ENCODE results near the gene CFL2.

The CFL2 gene

DNA sequence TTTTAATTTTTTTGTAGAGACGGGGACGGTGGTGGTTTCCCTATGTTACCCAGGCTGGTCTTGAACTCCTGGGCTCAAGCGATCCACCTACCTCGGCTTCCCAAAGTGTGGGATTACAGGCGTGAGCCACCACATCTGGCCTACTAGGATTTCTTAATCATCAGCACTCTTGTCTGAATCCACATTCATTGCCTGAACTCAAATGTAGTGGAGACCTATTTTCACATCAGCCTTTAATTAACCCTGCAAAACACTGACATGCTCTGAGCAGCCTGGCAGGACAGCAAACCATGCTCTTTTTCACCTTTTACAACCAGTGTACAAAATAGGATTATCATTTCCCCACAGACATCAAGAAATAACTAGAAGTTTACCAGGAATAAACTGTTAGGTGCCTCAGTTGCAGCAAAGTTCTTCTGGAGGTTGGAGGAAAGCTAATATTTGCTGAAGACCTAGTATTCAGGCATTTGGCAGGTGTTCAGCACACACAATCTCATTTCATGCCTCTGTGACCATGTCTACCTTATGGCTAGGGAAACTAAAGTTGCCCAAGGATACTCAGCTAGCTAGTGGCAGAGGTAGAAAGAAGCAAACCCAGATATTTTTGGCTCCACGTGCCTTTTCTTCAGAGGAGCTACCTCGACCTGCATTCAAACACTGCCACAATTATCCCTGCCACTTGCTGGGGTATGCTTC lies 37.7 kb downstream of the CFL2 start:
- no peak for DNase-seq (ENCODE audit: low read depth)

- DNase-seq (ENCODE audit: low read depth), result no peak
These were observed 40.7 kb downstream of the CFL2 start for GRCh38 chr14:34673702-34674101.

GRCh38 chr14:34671716-34672115 lies 42.7 kb downstream of the CFL2 start:
- no peak for DNase-seq (ENCODE audit: low read depth)

GRCh38 chr14:34668111-34668510 lies 46.3 kb downstream of the CFL2 start:
- DNase-seq (ENCODE audit: low read depth), result no peak

DNA sequence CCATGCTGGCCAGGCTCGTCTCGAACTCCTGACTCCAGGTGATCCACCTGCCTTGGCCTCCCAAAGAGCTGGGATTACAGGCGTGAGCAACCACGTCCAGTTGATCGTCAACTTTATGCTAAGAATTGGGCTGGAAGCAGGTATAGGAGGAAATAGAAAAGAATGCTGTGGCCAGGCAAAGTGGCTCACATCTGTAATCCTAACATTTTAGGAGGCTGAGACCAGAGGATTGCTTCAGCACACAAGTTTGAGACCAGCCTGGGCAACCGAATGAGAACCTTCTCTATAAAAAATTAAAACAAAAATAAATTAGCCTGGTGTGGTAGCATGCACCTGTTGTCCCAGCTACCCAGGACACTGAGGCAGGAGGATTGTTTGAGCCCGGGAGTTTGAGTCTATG lies 47.4 kb downstream of the CFL2 start:
- DNase-seq (ENCODE audit: low read depth), result no peak

DNA sequence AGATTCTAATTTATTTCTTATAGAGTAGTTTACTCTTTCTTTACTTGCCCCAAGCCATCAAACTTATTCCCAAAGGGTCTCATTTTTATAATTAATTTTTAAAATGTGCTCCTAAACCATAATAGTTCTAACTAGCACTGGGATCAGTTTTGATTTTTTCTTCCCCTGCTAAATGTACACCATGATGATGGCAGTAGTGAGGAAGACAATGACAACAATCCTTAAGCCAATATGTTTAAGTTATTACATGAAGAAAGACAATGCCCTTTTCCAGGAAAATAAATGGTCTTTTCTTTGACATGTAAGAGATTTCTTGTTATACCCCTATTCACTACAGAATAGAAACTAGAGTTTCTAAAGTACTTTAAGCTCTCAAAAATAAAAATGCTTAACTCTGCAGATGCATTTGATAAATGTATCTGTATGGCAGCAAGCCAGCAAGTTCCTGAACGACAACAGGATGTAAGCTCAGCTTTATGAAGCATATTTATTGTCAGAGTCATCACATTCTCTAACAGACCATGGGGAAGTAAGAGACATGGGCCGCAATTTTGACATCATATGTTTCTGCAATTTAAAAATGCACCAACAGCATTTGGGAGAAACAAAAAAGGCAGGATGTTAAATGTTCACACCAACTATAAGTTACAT lies 48.5 kb downstream of the CFL2 start:
- no peak for DNase-seq (ENCODE audit: low read depth)

- no peak for DNase-seq (ENCODE audit: low read depth)
These were observed 51.8 kb downstream of the CFL2 start for GRCh38 chr14:34662561-34663088.

DNA sequence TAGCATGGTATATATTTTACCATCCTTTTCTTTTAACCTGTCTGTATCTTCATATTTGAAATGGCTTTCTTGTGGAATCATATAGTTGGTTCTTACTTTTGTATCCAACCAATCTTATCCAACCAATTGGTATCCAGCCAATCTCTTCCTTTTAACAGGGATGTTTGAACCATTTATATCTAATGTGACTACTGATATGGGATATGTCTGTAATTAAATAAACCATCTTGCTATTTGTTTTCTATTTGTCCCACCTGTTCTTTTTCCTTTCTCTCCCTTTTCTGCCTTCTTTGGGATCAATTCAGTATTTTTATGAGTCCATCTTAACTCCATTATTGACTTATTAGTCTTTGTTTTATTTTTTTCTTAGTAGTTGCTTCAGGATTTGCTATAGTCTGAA lies 53.6 kb downstream of the CFL2 start:
- no peak for DNase-seq (ENCODE audit: low read depth)

Data from CMK (cell line).